ENCODE measurements around the gene SEC23A.

Gene SEC23A

GRCh38 chr14:38982837-38983236, 120.2 kb downstream of the SEC23A start:
- DNase-seq = peak; percentile 18

DNA sequence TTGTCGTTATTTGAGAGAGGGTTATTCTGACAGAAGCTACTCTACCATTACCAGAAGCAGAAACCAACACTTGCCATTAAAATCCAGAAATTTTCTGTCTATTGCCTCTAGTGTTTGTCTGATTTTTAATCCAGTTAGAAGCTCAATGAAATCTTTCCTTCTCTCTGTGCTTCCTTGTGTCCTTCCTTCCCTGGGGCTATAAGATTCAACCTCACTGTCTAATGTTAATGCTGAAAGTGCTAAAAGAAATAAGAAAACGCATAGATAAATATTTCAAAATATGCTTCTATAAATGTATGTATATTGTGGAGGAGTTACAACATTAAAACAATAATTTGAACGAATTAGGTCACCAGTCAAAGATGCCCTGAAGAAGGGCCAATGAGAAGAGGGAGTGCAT, 120.8 kb downstream of the SEC23A start:
- DNase-seq = no peak

Measured in NCI-H2171 treated with DMSO at 0.1 percent for 48 hours (cell line).